ENCODE data around the gene BRWD1. TPM values are rescaled to one million over a fixed set of nuclear protein-coding genes. Genes with fewer than 3 reads are reported as not detected.

Gene BRWD1
- polyA plus RNA-seq, 3 donors, result 12.1 to 16.8 (median 12.7) TPM

DNA sequence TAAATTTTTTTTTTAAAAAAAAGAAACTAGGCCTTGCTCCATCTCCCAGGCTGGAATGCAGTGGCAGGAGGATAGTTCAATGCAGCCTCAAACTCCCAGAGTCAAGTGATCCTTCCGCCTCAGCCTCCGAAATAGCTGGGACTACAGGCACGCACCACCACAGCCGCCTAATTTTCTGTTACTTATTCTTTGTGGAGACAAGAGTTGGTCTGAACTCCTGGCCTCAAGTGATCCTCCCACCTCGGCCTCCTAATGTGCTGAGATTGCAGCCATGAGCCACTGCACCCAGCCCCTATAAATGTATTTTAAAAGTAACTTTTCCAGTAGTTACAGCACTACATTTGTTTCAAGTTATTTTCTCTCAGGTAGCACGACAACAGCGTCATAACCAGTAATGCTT, 2.3 kb downstream of the BRWD1 start:
- Histone ChIP-seq H3K4me2 (replicated peaks; ENCODE audit: extremely low read depth, low read length, poor library complexity, severe bottlenecking) (no peak overlapping the region), H2AFZ (ENCODE audit: insufficient read depth, low read depth, low read length, poor library complexity, severe bottlenecking) (no peak overlapping the region), H4K20me1 (ENCODE audit: insufficient read depth, low read length) (peaks cover 58% of the 10 kb centered on the region), H3K36me3 (replicated peaks in 1 of 2; ENCODE audit: control insufficient read depth in 1 of 2, insufficient read depth in 2 of 2, low read length in 2 of 2) (peaks cover 21 to 24% of the 10 kb centered on the region in 2 donors), H3K79me2 (ENCODE audit: insufficient read depth, low read length) (peaks cover 78% of the 10 kb centered on the region), H3K27ac (ENCODE audit: low read depth in 1 of 2, low read length in 2 of 2) (no peak overlapping the region), H3K4me1 (ENCODE audit: control insufficient read depth in 1 of 2, insufficient read depth in 2 of 2, low read length in 2 of 2) (peaks cover 9 to 25% of the 10 kb centered on the region in 2 donors), H3K9me3 (replicated peaks in 1 of 2; ENCODE audit: control insufficient read depth in 1 of 2, insufficient read depth in 1 of 2, low read length in 2 of 2) (no peaks in the 10 kb centered on the region), H3K4me3 (replicated peaks in 1 of 3; ENCODE audit: low read depth in 2 of 3, low read length in 3 of 3) (no peak overlapping the region), H3K9ac (ENCODE audit: insufficient read depth, low read length, poor library complexity, severe bottlenecking) (no peak overlapping the region), H3K27me3 (ENCODE audit: control insufficient read depth in 2 of 2, insufficient read depth in 2 of 2, low read length in 2 of 2) (no peaks in the 10 kb centered on the region)
- Mint-ChIP-seq H3K27me3 (ENCODE audit: low read depth in 3 of 3) (no peaks in the 10 kb centered on the region), H3K9me3 (no peaks in the 10 kb centered on the region), H3K36me3 (peaks cover 9 to 42% of the 10 kb centered on the region in 2 donors), H3K4me1 (peaks cover 17% of the 10 kb centered on the region), H3K27ac (peak overlapping the region in 1 of 7 donors; percentile 48), H3K4me3 (no peak overlapping the region)
- DNase-seq, result no peak
- intact Hi-C loops (cut with micrococcal nuclease), result loop anchor here (5.0 to 10.0 kb wide), 4 partner anchors 36 to 136 kb away; partner anchors contain the start of genes LCA5L (in 2 of the 2) and HMGN1 (in 1 of the 2)
- WGBS (ENCODE audit: insufficient coverage), result 100% methylated on average over 2 of the region's 7 CpGs
- no peak for TF ChIP-seq CTCF (IDR thresholded peaks at IDR 0.05)

GRCh38 chr21:39307466-39307865, 6.0 kb downstream of the BRWD1 start:
- H3K9me3 Mint-ChIP-seq, result no peaks in the 10 kb centered on the region
- DNase-seq, result no peak
- Histone ChIP-seq H3K36me3 (replicated peaks in 1 of 2; ENCODE audit: control insufficient read depth in 1 of 2, insufficient read depth in 2 of 2, low read length in 2 of 2) (peaks cover 32 to 53% of the 10 kb centered on the region in 2 donors), H3K27ac (ENCODE audit: low read depth in 1 of 2, low read length in 2 of 2) (no peak overlapping the region), H3K9ac (ENCODE audit: insufficient read depth, low read length, poor library complexity, severe bottlenecking) (no peak overlapping the region), H3K4me2 (replicated peaks; ENCODE audit: extremely low read depth, low read length, poor library complexity, severe bottlenecking) (no peak overlapping the region), H3K27me3 (ENCODE audit: control insufficient read depth in 2 of 2, insufficient read depth in 2 of 2, low read length in 2 of 2) (no peaks in the 10 kb centered on the region), H3K79me2 (ENCODE audit: insufficient read depth, low read length) (peaks cover 93% of the 10 kb centered on the region), H4K20me1 (ENCODE audit: insufficient read depth, low read length) (peaks cover 86% of the 10 kb centered on the region), H2AFZ (ENCODE audit: insufficient read depth, low read depth, low read length, poor library complexity, severe bottlenecking) (no peak overlapping the region), H3K4me1 (ENCODE audit: control insufficient read depth in 1 of 2, insufficient read depth in 2 of 2, low read length in 2 of 2) (peaks cover 0 to 11% of the 10 kb centered on the region in 2 donors), H3K9me3 (replicated peaks in 1 of 2; ENCODE audit: control insufficient read depth in 1 of 2, insufficient read depth in 1 of 2, low read length in 2 of 2) (no peaks in the 10 kb centered on the region), H3K4me3 (replicated peaks in 1 of 3; ENCODE audit: low read depth in 2 of 3, low read length in 3 of 3) (no peak overlapping the region)
- peak overlapping the region in 1 of 7 donors; percentile 57 for H3K27ac Mint-ChIP-seq
- peaks cover 6% of the 10 kb centered on the region for H3K4me1 Mint-ChIP-seq
- no peaks in the 10 kb centered on the region for H3K27me3 Mint-ChIP-seq (ENCODE audit: low read depth in 3 of 3)
- no CpG with 5 or more reads among the region's 1 CpG for WGBS (ENCODE audit: insufficient coverage)
- TF ChIP-seq CTCF (IDR thresholded peaks at IDR 0.05), result no peak
- H3K36me3 Mint-ChIP-seq, result peaks cover 24 to 68% of the 10 kb centered on the region in 2 donors
- H3K4me3 Mint-ChIP-seq, result no peak overlapping the region
- intact Hi-C loops (cut with micrococcal nuclease), result no loop called here

All from CD14-positive monocyte (primary cell).